ENCODE measurements around the gene CNTNAP5.

The CNTNAP5 gene

GRCh38 chr2:124646166-124646815 is 621.2 kb downstream of the CNTNAP5 start:
- TF ChIP-seq CTCF (IDR thresholded peaks at IDR 0.05; ENCODE audit: low read depth, low read length, missing control alignments), result no peak
- DNase-seq (ENCODE audit: extremely low read depth, low read depth), result no peak
- H3K4me3 ChIP-seq (replicated peaks; ENCODE audit: low read depth, low read length), result no peak overlapping the region

- H3K4me3 ChIP-seq (replicated peaks; ENCODE audit: low read depth, low read length), result no peak overlapping the region
- no peak for DNase-seq (ENCODE audit: extremely low read depth, low read depth)
- no peak for TF ChIP-seq CTCF (IDR thresholded peaks at IDR 0.05; ENCODE audit: low read depth, low read length, missing control alignments)
Observed at GRCh38 chr2:124647245-124647644, 622.2 kb downstream of the CNTNAP5 start.

GRCh38 chr2:124647663-124648062 is 622.6 kb downstream of the CNTNAP5 start:
- TF ChIP-seq CTCF (IDR thresholded peaks at IDR 0.05; ENCODE audit: low read depth, low read length, missing control alignments), result no peak
- no peak overlapping the region for H3K4me3 ChIP-seq (replicated peaks; ENCODE audit: low read depth, low read length)
- DNase-seq (ENCODE audit: extremely low read depth, low read depth), result no peak

GRCh38 chr2:124649001-124649400 is 623.9 kb downstream of the CNTNAP5 start:
- no peak overlapping the region for H3K4me3 ChIP-seq (replicated peaks; ENCODE audit: low read depth, low read length)
- no peak for TF ChIP-seq CTCF (IDR thresholded peaks at IDR 0.05; ENCODE audit: low read depth, low read length, missing control alignments)
- no peak for DNase-seq (ENCODE audit: extremely low read depth, low read depth)

- TF ChIP-seq CTCF (IDR thresholded peaks at IDR 0.05; ENCODE audit: low read depth, low read length, missing control alignments), result no peak
- H3K4me3 ChIP-seq (replicated peaks; ENCODE audit: low read depth, low read length), result no peak overlapping the region
- no peak for DNase-seq (ENCODE audit: extremely low read depth, low read depth)
Observed at GRCh38 chr2:124652099-124652498, 627.0 kb downstream of the CNTNAP5 start.

GRCh38 chr2:124658373-124658772 is 633.3 kb downstream of the CNTNAP5 start:
- TF ChIP-seq CTCF (IDR thresholded peaks at IDR 0.05; ENCODE audit: low read depth, low read length, missing control alignments), result no peak
- H3K4me3 ChIP-seq (replicated peaks; ENCODE audit: low read depth, low read length), result no peak overlapping the region
- DNase-seq (ENCODE audit: extremely low read depth, low read depth), result no peak

- no peak for DNase-seq (ENCODE audit: extremely low read depth, low read depth)
- no peak for TF ChIP-seq CTCF (IDR thresholded peaks at IDR 0.05; ENCODE audit: low read depth, low read length, missing control alignments)
- no peak overlapping the region for H3K4me3 ChIP-seq (replicated peaks; ENCODE audit: low read depth, low read length)
Observed at GRCh38 chr2:124661558-124661957, 636.5 kb downstream of the CNTNAP5 start.

Data from HFF-Myc (cell line).